Measurements from ENCODE around the gene GLA. TPM values are rescaled to one million over a fixed set of nuclear protein-coding genes. Genes with fewer than 3 reads are reported as not detected.

The GLA gene
- total RNA-seq, result 6.8 TPM
- long read RNA-seq, transcript GLA-201 (7 exons, 1,318 nt), result major isoform, 5 of 10 reads
- long read RNA-seq, partial matches to known transcripts, result 0 of 10 reads
- long read RNA-seq, other reads (novel, unspliced or antisense), result 1 of 10 reads

DNA sequence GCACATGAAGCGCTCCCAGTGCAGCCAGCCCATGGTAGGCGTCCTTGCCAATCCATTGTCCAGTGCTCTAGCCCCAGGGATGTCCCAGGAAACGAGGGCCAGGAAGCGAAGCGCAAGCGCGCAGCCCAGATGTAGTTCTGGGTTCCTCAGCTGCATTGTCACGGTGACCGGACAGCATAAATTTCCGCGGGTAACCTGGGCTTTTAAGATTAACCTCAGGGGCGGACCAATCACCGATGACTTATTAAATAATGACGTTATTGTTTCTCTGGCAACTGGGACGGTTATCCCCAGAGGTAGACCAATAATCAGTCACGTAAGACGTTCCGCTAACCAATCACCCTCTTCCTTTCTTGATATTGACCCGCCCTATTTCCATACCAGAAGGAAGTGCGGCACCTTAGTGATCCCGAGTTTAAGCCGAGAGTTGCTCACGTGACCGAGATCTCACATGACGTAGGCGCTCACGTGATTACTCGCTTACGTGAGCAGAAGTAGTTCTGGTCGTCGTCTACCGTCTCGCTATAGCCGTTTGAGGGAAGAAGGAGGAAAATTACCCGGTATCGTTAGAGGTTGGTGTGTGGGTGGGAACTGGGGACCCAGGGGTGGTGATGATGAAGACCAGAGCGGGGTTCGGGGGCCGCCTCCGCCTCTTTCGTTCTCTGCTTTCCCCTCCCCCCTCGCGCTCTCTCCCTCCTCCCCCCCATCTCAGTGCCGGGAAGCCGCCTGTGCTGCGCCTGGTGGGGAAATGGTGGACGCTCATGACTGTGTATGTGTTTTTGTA, at the start of gene GLA, which contains the start of gene HNRNPH2:
GLA (minus strand) TSS at position 178 of the 784 bp plus-strand sequence; CDS start at position 156, 22 bp downstream.
HNRNPH2 (plus strand) TSS at position 475 of the 784 bp plus-strand sequence. CDS start 3,767 bp downstream, outside the sequence.
- intact Hi-C loops (cut with DNase I), result no loop called here
- peak; percentile 94 for DNase-seq (ENCODE audit: low spot score)

DNA sequence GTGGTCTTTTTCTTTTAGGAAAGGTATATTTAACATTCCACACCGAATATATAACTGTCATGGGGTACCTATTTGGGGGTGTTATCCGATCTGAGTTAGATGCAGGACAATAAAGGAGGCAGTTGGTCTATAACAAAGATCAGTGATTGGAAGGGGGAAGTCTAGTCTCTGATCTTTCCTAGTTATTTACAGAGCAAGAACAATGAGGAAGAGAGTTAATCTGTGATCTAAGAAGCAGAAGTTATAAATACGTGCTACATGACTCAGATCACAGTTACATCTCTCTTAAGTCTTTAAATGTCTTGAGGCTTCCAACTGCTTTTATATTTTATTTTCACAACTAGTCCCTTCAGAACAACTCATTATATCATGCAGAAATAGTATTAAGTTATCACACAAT, 44.3 kb upstream of the GLA start:
- intact Hi-C loops (cut with DNase I), result no loop called here
- DNase-seq (ENCODE audit: low spot score), result no peak

DNA sequence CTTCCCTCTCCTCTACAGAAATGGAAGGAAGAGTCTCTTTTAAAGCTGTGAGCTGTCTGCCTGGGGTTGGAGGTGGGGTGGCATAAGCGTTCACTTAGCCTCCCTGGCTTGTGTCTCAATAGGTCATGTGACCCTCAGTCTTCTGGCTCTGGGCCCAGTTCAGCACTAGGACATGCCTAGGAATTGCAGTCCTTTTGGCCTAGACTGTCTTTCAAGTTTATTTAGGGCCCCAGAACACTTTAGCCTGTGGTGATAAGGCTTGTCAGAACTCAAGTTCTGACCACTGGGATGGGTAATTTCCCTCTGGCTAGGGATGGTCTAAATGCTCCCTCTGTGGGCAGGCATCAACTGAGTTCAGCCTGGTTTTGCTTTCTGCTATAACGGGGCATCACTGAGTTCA, 43.2 kb upstream of the GLA start:
- intact Hi-C loops (cut with DNase I), result no loop called here
- DNase-seq (ENCODE audit: low spot score), result no peak

DNA sequence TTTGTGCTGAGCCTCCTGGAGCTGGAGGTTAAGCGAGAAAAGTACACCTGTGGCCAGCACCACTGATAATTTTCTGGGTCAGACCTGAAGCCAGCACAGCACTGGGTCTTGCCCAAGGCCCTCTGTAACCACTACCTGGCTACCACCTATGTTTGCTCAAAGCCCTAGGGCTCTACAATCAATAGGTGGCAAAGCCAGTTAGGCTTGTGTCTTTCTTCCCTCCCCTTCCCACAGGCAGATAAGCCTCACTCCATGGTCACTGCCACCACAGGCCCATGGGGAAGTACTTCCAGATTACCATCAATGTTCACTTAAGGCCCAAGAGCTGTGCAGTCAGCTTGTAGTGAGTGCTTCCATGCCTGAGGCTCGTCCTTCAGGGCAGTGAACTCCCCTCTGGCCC, 42.4 kb upstream of the GLA start:
- intact Hi-C loops (cut with DNase I), result no loop called here
- no peak for DNase-seq (ENCODE audit: low spot score)

DNA sequence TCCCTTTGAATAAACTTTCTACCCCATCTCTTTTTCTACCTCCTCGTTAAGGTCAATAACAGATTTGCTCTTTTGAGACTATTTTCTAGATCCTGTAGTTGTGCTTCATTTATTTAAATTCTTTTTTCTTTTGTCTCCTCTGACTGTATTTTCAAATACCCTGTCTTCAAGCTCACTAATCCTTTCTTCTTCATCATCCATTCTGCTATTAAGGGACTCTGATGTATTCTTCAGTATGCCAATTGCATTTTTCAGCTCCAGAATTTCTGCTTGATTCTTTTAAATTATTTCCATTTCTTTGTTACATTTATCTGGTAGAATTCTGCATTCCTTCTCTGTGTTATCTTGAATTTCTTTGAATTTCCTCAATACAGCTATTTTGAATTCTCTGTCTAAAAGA, 41.6 kb upstream of the GLA start:
- DNase-seq (ENCODE audit: low spot score), result no peak
- intact Hi-C loops (cut with DNase I), result no loop called here

DNA sequence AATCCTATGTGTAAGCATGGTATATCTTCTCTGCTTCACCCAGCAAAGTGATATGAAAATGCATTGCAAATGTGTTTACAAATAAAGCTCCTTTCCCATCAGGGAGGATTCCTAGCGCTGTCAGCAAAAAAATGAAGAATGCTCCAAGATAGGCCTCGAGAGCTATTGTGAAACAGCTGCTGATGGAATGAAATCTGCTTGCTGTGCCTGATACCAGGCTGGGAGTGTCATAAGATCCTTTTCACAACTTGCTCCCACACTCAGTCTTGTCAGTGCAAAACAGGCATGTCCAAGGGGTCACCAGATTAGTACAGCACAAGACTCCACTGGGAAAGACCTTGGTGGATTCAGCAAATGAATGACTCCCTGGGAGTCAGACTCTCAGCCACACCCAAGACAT, 34.4 kb upstream of the GLA start:
- DNase-seq (ENCODE audit: low spot score), result no peak
- intact Hi-C loops (cut with DNase I), result no loop called here

DNA sequence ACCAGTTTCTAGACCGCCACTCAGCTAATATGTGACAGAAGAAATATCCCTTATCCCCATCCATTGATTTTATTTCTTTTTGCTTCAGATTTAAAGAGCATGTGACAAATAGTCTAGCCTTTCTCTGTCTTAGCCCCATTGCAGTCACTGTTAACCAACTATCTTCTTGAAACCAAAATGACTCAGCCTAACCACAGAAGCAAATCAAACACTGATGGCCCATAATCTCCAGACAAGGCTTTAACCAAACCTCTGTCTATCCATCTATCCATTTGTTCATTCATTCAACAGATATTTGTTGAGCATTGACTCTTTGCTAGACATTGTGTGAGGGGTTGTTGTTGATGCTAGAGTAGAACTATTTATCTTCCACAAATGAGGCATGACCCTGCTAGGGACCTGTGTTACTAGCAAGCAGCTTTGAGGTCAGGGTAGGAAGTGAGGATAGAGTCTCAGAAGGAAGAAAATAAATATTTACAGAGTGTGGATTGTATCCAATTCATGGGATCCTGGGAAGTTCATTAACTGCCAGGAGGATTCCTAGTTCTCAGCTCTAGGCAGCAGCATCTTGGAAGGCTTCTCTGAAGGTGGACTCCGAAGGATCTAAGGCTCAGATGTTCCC, 22.8 kb upstream of the GLA start:
- intact Hi-C loops (cut with DNase I), result no loop called here
- DNase-seq (ENCODE audit: low spot score), result no peak

DNA sequence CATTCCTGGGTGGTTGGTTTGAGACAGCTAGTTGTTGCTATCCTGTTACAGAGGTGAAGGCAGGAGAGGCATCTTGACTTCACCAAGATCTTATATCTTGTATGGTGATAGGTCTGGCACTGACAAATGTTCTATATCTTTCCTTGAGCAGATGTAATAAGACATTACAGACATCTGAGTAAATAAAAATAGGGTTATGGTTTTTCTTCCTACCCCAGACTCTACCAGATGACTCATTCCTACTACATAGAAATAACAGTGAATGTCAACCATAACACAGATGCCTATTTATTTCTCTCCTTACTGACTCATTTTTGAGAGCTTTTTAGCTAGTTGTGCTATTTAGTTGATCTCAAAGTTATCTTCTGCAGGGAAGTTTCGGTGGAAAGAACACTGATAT, 22.2 kb upstream of the GLA start:
- intact Hi-C loops (cut with DNase I), result no loop called here
- DNase-seq (ENCODE audit: low spot score), result no peak

DNA sequence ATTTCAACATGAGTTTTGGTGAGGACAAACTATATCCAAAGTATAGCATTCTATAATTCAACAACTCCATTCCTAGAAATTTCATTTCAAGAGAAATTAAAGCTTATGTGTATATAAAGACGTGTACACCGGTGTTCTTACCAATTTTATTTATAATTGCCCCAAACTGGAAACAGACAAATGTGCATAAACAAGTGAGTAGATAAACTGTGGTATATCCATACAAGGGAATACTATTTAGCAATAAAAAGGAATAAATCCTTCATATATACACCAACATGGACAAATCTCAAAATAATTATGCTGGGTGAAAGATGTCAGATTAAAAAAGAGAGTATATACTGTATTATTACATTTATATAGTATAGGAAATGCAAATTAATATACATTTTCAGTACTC, 20.2 kb upstream of the GLA start:
- no peak for DNase-seq (ENCODE audit: low spot score)
- intact Hi-C loops (cut with DNase I), result no loop called here

DNA sequence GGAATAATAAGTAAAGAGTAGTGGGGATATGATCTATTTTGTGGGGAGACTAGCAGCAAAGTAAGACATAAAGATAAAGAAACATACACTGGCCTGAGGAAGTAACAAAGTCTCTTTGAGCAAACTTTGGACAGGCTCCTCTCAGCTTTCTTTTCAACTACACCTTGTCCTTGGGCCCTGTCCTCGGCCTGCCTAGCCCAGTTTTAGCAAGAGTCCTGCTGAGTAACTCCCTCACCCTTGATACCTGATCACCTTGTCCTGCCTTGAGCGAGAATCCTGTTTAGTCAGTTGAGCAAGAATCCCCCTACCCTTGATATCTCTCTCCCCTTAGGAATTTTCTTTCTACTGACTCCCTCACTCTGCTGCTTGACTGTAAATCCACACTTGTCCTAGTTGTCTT, 11.8 kb upstream of the GLA start:
- intact Hi-C loops (cut with DNase I), result loop anchor here (5.0 kb wide), 1 partner anchor 378 kb away; no protein-coding TSS in a partner anchor
- no peak for DNase-seq (ENCODE audit: low spot score)

DNA sequence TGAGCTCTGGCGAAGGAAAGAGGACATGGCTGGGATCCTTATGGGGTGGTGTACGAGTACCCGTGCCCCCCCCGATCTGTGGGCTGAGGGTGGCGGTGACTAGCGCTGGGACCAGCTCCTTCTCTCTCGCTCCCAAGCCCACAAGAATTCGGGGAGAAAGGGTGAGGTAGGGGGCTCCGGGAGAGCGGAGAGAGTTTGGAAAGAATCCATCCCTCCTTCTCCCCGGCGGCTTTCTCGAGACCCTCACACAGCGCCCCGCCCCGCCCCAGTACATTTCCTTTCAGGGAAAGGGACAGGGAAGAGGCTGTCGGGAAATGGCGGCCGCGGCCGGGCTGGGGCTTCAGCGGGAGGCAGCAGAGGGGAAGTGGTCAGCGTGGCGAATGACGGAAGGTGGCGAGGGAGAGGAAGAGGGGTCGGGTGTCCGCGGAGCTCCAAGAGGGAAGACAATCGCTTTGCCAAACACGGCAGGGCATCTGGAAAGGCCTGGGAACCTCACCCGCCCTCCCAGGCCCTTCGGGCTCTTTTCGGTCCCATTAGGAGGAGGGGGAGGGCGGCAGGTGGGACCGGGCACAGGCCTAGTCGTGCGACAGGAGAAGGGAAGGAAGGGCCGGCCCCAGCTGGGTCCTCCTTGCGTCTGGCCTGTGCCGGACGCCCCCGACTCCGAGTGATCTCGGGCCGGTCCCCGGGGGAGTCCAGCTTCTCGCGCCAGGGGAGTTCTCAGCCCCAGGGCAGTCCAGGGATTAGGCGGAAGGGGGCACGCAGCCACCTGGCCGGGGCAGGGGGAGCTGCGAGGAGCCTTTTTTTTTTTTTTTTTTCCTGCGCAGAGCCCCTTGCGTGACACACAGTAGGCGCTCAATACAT, 10.5 kb upstream of the GLA start:
- peak; percentile 88 for DNase-seq (ENCODE audit: low spot score)
- intact Hi-C loops (cut with DNase I), result loop anchor here (5.0 kb wide), 1 partner anchor 379 kb away; no protein-coding TSS in a partner anchor

DNA sequence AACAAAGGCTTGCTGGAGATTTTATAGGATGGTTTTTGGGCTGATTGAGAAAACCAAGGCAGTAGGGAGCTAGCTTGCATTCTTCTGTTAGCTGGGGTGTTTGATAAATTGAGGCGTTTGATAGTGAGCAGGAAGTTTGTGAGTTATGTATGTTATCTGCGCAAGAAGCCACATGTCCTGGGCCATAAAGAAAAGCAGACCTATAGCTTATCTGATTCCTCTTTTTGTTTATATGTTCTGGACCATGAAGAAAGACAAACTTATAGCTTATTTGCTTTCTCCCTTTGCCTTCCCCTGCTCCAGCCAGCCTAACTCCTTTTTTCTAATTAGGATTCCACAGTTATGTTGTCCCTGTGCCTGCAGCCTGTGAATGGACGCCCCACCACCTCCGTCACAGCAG, 9.5 kb upstream of the GLA start:
- DNase-seq (ENCODE audit: low spot score), result no peak
- intact Hi-C loops (cut with DNase I), result loop anchor here (5.0 kb wide), 1 partner anchor 380 kb away; no protein-coding TSS in a partner anchor

DNA sequence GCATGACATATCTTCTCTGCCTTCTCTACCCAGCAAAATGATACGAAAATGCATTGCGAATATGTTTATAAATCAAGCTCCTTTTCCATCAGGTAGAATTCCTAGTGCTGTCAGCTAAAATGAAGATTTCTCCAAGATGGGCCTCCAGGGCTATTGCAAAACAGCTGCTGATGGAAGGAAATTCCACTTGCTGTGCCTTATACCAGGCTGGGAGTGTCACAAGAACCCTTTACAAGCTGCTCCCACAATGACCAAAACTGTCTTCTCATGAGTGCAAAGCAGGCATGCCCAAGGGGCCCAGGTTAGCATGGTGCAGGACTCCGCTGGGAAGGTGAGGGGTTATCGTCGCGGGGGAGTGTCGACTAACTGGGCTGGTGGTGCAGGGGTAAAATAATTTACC, 9.0 kb upstream of the GLA start:
- intact Hi-C loops (cut with DNase I), result loop anchor here (5.0 kb wide), 1 partner anchor 381 kb away; no protein-coding TSS in a partner anchor
- no peak for DNase-seq (ENCODE audit: low spot score)

DNA sequence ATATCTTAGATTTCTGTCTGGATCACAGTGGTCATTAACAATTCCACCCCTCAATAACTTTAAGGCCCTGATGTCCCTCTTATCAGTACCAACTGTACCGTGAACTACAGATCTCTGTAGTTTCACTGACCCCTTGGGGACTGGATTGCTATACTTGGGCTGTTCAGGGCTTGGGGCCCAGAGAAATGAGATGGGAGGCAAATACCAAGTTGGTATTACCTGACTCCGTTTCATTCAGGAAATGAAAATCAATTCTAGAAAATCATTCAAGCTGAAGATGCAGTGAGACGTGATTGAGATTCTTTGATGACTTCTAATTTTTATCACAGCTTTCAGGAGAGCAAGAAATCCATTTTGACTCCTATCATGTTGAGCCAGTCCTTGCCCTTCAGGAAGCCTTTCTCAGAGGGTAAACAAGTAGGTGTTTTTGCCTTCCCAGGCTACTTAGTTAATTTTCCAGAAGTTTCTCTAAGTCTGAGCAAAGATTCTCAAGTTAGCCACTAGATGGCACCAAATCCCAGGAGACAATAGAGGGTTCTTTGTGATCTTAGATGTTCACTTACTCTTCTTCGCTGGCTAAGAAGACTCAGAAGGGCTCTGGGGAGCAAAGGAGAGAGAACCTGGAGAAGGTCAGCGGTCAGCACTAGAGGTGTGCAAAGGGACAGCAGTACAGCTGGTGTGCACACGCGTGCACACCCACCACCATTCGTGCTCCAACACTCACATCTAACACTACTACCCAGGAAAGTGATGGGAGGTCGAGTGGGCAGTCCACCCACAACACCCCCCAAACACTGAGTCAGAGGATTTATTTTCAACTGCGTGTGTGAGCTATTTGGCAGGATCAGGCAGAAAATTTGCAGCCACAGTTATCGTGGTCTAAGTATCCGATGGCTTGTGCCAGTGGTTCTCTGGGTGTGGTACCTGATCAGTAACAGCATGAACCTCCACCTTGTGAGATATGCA, 7.7 kb upstream of the GLA start:
- intact Hi-C loops (cut with DNase I), result loop anchor here (2.0 to 5.0 kb wide), 2 partner anchors 135 to 382 kb away; partner anchors contain the start of gene ARMCX1

DNA sequence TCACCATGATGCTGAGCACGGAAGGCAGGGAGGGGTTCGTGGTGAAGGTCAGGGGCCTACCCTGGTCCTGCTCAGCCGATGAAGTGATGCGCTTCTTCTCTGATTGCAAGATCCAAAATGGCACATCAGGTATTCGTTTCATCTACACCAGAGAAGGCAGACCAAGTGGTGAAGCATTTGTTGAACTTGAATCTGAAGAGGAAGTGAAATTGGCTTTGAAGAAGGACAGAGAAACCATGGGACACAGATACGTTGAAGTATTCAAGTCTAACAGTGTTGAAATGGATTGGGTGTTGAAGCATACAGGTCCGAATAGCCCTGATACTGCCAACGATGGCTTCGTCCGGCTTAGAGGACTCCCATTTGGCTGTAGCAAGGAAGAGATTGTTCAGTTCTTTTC, 4.3 kb upstream of the GLA start:
- intact Hi-C loops (cut with DNase I), result no loop called here

More for the DNA sequence above, 7.7 kb upstream of the GLA start:
- DNase-seq (ENCODE audit: low spot score), result no peak

DNA sequence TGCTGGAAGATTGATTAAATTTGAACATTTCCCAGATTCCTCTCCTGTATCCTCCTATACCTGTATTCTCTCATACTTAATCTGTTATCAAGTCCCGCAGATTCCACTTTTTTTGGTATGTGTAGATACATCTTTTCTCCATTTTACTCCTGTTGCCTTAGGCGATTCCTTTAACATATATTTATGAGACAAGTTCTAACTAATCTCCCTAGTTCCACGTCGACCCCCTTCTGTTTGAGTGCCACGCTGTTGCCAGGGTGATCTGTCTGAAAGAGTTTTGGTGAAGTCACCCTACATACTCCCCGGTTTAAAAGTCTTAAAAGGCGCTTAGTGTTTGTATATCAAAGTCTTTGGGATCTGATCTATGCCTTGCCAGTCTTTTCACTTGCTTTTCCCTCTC, 2.7 kb upstream of the GLA start:
- no peak for DNase-seq (ENCODE audit: low spot score)
- intact Hi-C loops (cut with DNase I), result no loop called here

More for the DNA sequence above, 4.3 kb upstream of the GLA start:
- DNase-seq (ENCODE audit: low spot score), result no peak

DNA sequence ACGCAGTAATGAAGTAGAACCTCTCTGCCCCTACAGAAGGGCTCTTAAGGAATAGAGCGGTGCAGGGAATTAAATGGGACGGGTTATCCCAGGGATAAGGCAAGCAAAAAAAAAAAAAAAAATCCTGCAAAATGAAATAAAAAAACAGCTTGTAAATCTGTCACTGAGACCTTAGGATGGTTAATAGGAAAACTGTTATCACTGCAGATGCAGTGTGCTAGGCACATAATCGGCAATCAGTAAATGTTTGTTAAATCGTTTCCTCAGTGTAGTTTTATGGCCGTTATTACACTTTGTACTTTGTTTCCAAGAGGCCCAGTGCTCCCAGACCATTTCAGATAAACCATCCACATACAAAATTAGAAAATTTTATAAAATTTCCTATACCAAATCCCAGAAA, 1.3 kb upstream of the GLA start:
- DNase-seq (ENCODE audit: low spot score), result no peak
- intact Hi-C loops (cut with DNase I), result no loop called here

DNA sequence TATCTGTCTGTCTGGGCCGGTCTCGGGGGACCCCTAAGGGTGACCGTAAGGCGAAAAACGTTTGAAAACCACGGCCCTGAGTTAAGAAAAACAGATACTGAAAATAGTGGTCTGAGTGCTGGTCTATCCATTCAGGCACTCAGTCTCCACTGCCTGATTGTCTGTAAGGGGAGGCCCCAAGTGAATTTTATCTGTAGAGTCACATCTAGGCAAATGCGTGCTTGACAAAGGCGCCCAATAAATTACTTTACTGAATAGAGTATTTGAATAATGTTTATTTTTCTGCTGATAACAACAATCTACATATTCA, 762 bp upstream of the GLA start:
- intact Hi-C loops (cut with DNase I), result no loop called here
- DNase-seq (ENCODE audit: low spot score), result no peak
